ENCODE results near the gene DLGAP1. TPM values are rescaled to one million over a fixed set of nuclear protein-coding genes. Genes with fewer than 3 reads are reported as not detected.

DLGAP1 gene
- total and polyA plus RNA-seq, 4 donors = 0.06 to 1.2 (median 0.17) TPM; not detected in 1

GRCh38 chr18:3753106-3753505 is 702.0 kb downstream of the DLGAP1 start:
- Histone ChIP-seq H3K27ac (ENCODE audit: low read depth in 1 of 2, low read length in 2 of 2) (no peak overlapping the region), H3K9ac (ENCODE audit: low read depth in 1 of 2, low read length in 2 of 2) (no peak overlapping the region), H3K9me3 (ENCODE audit: control insufficient read depth in 4 of 4, low read length in 3 of 4) (no peaks in the 10 kb centered on the region), H3K4me3 (ENCODE audit: low read depth in 1 of 3, low read length in 3 of 3) (no peak overlapping the region), H3K4me1 (ENCODE audit: control insufficient read depth in 4 of 4, insufficient read depth in 4 of 4, low read length in 3 of 4) (no peaks in the 10 kb centered on the region), H3K36me3 (ENCODE audit: control insufficient read depth in 4 of 4, insufficient read depth in 3 of 4, low read depth in 1 of 4, low read length in 3 of 4) (no peaks in the 10 kb centered on the region), H3K27me3 (ENCODE audit: control insufficient read depth in 4 of 4, insufficient read depth in 4 of 4, low read length in 3 of 4) (no peaks in the 10 kb centered on the region)
- WGBS = 87% methylated on average over 4 of the region's 4 CpGs
- no peak for DNase-seq (ENCODE audit: low spot score)
- TF ChIP-seq JUND (IDR thresholded peaks at IDR 0.05) (no peak), ZBTB33 (IDR thresholded peaks at IDR 0.05) (no peak), FOXA1 (IDR thresholded peaks at IDR 0.05) (no peak)

- no peak for DNase-seq (ENCODE audit: low spot score)
- H3K4me1 ChIP-seq (ENCODE audit: control insufficient read depth in 4 of 4, insufficient read depth in 4 of 4, low read length in 3 of 4) = no peaks in the 10 kb centered on the region
- no peaks in the 10 kb centered on the region for H3K9me3 ChIP-seq (ENCODE audit: control insufficient read depth in 4 of 4, low read length in 3 of 4)
- H3K27me3 ChIP-seq (ENCODE audit: control insufficient read depth in 4 of 4, insufficient read depth in 4 of 4, low read length in 3 of 4) = no peaks in the 10 kb centered on the region
- no peaks in the 10 kb centered on the region for H3K36me3 ChIP-seq (ENCODE audit: control insufficient read depth in 4 of 4, insufficient read depth in 3 of 4, low read depth in 1 of 4, low read length in 3 of 4)
- WGBS = 88% methylated on average over 3 of the region's 3 CpGs
- no peak overlapping the region for H3K4me3 ChIP-seq (ENCODE audit: low read depth in 1 of 3, low read length in 3 of 3)
- H3K9ac ChIP-seq (ENCODE audit: low read depth in 1 of 2, low read length in 2 of 2) = no peak overlapping the region
- H3K27ac ChIP-seq (ENCODE audit: low read depth in 1 of 2, low read length in 2 of 2) = peak overlapping the region in 1 of 2 donors; percentile 10
- TF ChIP-seq SP1 (IDR thresholded peaks at IDR 0.05) (no peak), ZBTB33 (IDR thresholded peaks at IDR 0.05) (no peak), ATF3 (IDR thresholded peaks at IDR 0.05) (no peak), JUND (IDR thresholded peaks at IDR 0.05) (no peak), HNF4A (conservative IDR thresholded peaks at IDR 0.05) (no peak), NR2F2 (IDR thresholded peaks at IDR 0.05) (no peak), MAX (IDR thresholded peaks at IDR 0.05) (no peak), RXRA (IDR thresholded peaks at IDR 0.05) (no peak), RAD21 (IDR thresholded peaks at IDR 0.05) (no peak), FOXA2 (IDR thresholded peaks at IDR 0.05) (no peak), YY1 (IDR thresholded peaks at IDR 0.05) (no peak), REST (IDR thresholded peaks at IDR 0.05) (no peak), HNF4G (IDR thresholded peaks at IDR 0.05) (no peak), FOXA1 (IDR thresholded peaks at IDR 0.05) (no peak)
- TF ChIP-seq, protein P1, sequence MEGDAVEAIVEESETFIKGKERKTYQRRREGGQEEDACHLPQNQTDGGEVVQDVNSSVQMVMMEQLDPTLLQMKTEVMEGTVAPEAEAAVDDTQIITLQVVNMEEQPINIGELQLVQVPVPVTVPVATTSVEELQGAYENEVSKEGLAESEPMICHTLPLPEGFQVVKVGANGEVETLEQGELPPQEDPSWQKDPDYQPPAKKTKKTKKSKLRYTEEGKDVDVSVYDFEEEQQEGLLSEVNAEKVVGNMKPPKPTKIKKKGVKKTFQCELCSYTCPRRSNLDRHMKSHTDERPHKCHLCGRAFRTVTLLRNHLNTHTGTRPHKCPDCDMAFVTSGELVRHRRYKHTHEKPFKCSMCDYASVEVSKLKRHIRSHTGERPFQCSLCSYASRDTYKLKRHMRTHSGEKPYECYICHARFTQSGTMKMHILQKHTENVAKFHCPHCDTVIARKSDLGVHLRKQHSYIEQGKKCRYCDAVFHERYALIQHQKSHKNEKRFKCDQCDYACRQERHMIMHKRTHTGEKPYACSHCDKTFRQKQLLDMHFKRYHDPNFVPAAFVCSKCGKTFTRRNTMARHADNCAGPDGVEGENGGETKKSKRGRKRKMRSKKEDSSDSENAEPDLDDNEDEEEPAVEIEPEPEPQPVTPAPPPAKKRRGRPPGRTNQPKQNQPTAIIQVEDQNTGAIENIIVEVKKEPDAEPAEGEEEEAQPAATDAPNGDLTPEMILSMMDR (IDR thresholded peaks at IDR 0.05; ENCODE audit: low read depth, low read length, missing input control) = no peak
Measured at GRCh38 chr18:3748086-3748485, 707.0 kb downstream of the DLGAP1 start.

All from liver (tissue), 9 donors.